RWPE2 (cell line): ENCODE measurements around the gene PTPRN2.

Source experiments
- ATAC-seq: fragments of 200-7000 bp; cut with Tn5 transposase; 3 replicates; pipeline ENCODE4 v1.9.1; 2021; ENCODE audit warnings: low read depth
- DNase-seq: peaks from one replicate; pipeline ENCODE4 v3.0.0-alpha.2; 2020; ENCODE audit warnings: low spot score
- H3K27ac ChIP-seq: fragments of 450-650 bp; 2 replicates; pipeline ENCODE4 v1.5.1; 2017; ENCODE audit warnings: mild to moderate bottlenecking; ENCODE audit not compliant: poor library complexity, severe bottlenecking
- H3K27me3 ChIP-seq: fragments of 250-450 bp; sonication (Bioruptor Pico); 2 replicates; pipeline ENCODE4 v1.5.1; 2021; ENCODE audit warnings: mild to moderate bottlenecking, moderate library complexity; ENCODE audit not compliant: insufficient read depth, poor library complexity, severe bottlenecking
- H3K36me3 ChIP-seq: fragments of 250-450 bp; sonication (Bioruptor Pico); 2 replicates; pipeline ENCODE4 v1.5.1; 2020; ENCODE audit warnings: low read depth, mild to moderate bottlenecking, moderate library complexity
- H3K4me1 ChIP-seq: fragments of 250-450 bp; sonication (Bioruptor Pico); 2 replicates; pipeline ENCODE4 v1.5.1; 2021; ENCODE audit warnings: mild to moderate bottlenecking, moderate library complexity; ENCODE audit not compliant: insufficient read depth, poor library complexity, severe bottlenecking
- H3K4me3 ChIP-seq: fragments of 250-450 bp; sonication (Bioruptor Pico); 2 replicates; pipeline ENCODE4 v1.5.1; 2021; ENCODE audit warnings: mild to moderate bottlenecking, moderate library complexity; ENCODE audit not compliant: severe bottlenecking
- H3K9me3 ChIP-seq: fragments of 250-450 bp; sonication (Bioruptor Pico); 2 replicates; pipeline ENCODE4 v1.5.1; 2021; ENCODE audit warnings: mild to moderate bottlenecking, moderate library complexity; ENCODE audit not compliant: severe bottlenecking
- CTCF ChIP-seq: fragments of 450-650 bp; IDR thresholded peaks from one replicate; pipeline ENCODE4 v1.5.1; 2017; ENCODE audit warnings: mild to moderate bottlenecking, moderate library complexity; ENCODE audit not compliant: poor library complexity, severe bottlenecking

PTPRN2 gene

GRCh38 chr7:158450476-158451124, 137.0 kb downstream of the PTPRN2 start:
- Histone ChIP-seq H3K27me3 (peaks cover 4% of the 10 kb centered on the region), H3K4me3 (no peak overlapping the region), H3K36me3 (no peaks in the 10 kb centered on the region), H3K27ac (no peak overlapping the region), H3K9me3 (no peaks in the 10 kb centered on the region), H3K4me1 (no peaks in the 10 kb centered on the region)
- DNase-seq (no peak), ATAC-seq (no peak)
- no peak for TF ChIP-seq CTCF

GRCh38 chr7:158449942-158450341, 137.7 kb downstream of the PTPRN2 start:
- no peak for DNase-seq
- Histone ChIP-seq H3K9me3 (no peaks in the 10 kb centered on the region), H3K27me3 (peaks cover 4% of the 10 kb centered on the region), H3K4me3 (no peak overlapping the region), H3K36me3 (no peaks in the 10 kb centered on the region), H3K4me1 (no peaks in the 10 kb centered on the region), H3K27ac (no peak overlapping the region)
- TF ChIP-seq CTCF, result no peak
- no peak for ATAC-seq

- DNase-seq (no peak), ATAC-seq (no peak)
- H3K27me3 ChIP-seq, result peaks cover 4% of the 10 kb centered on the region
- no peak for TF ChIP-seq CTCF
- no peaks in the 10 kb centered on the region for H3K4me1 ChIP-seq
- no peaks in the 10 kb centered on the region for H3K9me3 ChIP-seq
- H3K27ac ChIP-seq, result no peak overlapping the region
- no peaks in the 10 kb centered on the region for H3K36me3 ChIP-seq
- H3K4me3 ChIP-seq, result no peak overlapping the region
Measured at GRCh38 chr7:158449266-158449665, 138.4 kb downstream of the PTPRN2 start.

GRCh38 chr7:158448430-158449100, 139.1 kb downstream of the PTPRN2 start:
- no peak for TF ChIP-seq CTCF
- H3K27me3 ChIP-seq, result peaks cover 4% of the 10 kb centered on the region
- no peak for DNase-seq
- H3K4me1 ChIP-seq, result no peaks in the 10 kb centered on the region
- no peak overlapping the region for H3K27ac ChIP-seq
- no peaks in the 10 kb centered on the region for H3K36me3 ChIP-seq
- no peak for ATAC-seq
- no peaks in the 10 kb centered on the region for H3K9me3 ChIP-seq
- H3K4me3 ChIP-seq, result no peak overlapping the region

- ATAC-seq (no peak), DNase-seq (no peak)
- H3K27me3 ChIP-seq, result peaks cover 4% of the 10 kb centered on the region
- no peak for TF ChIP-seq CTCF
- no peak overlapping the region for H3K27ac ChIP-seq
- no peaks in the 10 kb centered on the region for H3K36me3 ChIP-seq
- H3K4me1 ChIP-seq, result no peaks in the 10 kb centered on the region
- H3K4me3 ChIP-seq, result no peak overlapping the region
- H3K9me3 ChIP-seq, result no peaks in the 10 kb centered on the region
Measured at GRCh38 chr7:158447506-158448171, 140.0 kb downstream of the PTPRN2 start.
